ENCODE results near the gene ARHGAP15.
A peak's percentile ranks its signal among the peaks of the same experiment; 100 is the strongest.

Gene ARHGAP15

GRCh38 chr2:143264851-143265250 is 135.6 kb downstream of the ARHGAP15 start:
- no peak for TF ChIP-seq CTCF (IDR thresholded peaks at IDR 0.05; ENCODE audit: borderline replicate concordance, insufficient read depth, low read depth, low read length)
- H3K4me3 ChIP-seq (ENCODE audit: low read depth, low read length): no peak overlapping the region

DNA sequence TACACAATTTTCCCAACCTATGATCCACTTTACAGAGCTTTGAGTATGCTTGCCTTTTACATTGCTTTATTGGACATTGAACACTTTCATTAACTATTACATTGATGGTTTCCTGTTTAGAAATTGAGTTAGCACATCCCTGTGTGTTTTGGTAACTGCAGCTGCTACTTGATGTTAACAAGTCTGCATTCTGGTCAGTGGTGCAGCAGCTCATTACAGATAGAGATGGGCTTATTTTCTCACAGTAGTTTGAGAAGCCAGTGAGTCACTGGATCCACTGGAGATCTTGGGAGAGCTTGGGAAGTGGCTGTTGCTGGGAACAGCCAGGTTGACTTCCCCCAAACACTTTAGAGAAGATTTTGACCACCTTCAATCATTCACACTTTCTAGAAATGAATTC is 150.5 kb downstream of the ARHGAP15 start:
- TF ChIP-seq CTCF (IDR thresholded peaks at IDR 0.05; ENCODE audit: borderline replicate concordance, insufficient read depth, low read depth, low read length): no peak

DNA sequence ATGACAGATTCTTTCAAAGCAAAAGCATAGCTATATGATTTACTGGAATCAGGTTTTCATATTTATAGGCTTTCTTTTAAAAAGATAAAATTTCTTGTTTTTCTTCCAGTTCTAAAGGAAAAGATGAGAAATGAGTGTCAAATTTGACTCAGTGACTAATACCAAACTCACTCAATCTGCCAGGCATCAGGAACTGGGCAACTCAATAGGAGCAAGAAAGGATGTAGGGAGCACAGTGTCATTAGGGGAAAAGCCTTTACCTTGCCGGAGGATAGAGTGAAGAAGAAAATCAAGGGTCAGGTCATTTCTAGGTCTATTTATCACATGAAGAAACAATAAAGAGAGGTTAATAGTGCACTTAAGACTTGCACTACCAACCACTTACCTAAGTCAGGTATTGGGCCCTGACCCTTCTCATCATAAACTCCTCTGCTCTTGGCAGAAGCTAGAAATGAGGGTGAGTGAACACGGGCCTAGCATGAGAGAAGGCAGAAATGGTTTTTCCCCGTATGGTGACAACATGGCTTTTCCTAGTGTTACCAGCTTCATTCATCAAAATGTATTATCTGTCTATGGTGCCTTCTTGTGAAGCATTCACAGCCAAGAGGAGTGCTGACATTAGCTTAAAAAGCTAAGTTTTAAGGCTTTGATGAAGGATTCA is 151.0 kb downstream of the ARHGAP15 start:
- no peak overlapping the region for H3K4me3 ChIP-seq (ENCODE audit: low read depth, low read length)
- TF ChIP-seq CTCF (IDR thresholded peaks at IDR 0.05; ENCODE audit: borderline replicate concordance, insufficient read depth, low read depth, low read length): no peak

More for the DNA sequence above, 150.5 kb downstream of the ARHGAP15 start:
- no peak overlapping the region for H3K4me3 ChIP-seq (ENCODE audit: low read depth, low read length)

DNA sequence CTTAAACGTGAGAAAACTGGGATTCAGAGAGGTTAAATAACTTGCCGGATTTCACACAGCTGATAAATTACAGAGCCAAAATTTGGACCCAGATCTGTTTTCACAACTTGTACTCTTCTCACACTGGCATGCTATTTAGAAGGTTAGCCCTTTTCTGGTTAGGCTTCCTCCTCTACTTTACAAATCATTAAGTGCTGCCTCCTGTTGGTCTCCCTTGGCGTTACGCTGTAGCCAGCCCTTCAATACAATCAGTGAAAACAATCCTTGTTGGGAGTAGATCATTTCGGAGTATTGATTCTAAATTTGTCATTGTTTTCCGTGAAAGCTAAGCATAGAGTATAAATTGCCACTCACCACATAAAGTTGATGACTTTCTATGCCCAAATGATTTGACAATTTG is 153.5 kb downstream of the ARHGAP15 start:
- H3K4me3 ChIP-seq (ENCODE audit: low read depth, low read length): no peak overlapping the region
- peak; percentile 52; the same call in 1 of the 2 replicates for TF ChIP-seq CTCF (IDR thresholded peaks at IDR 0.05; ENCODE audit: borderline replicate concordance, insufficient read depth, low read depth, low read length)

GRCh38 chr2:143284087-143284675 is 155.0 kb downstream of the ARHGAP15 start:
- peak; percentile 75; the same call in 1 of the 2 replicates for TF ChIP-seq CTCF (IDR thresholded peaks at IDR 0.05; ENCODE audit: borderline replicate concordance, insufficient read depth, low read depth, low read length)
- H3K4me3 ChIP-seq (ENCODE audit: low read depth, low read length): no peak overlapping the region

DNA sequence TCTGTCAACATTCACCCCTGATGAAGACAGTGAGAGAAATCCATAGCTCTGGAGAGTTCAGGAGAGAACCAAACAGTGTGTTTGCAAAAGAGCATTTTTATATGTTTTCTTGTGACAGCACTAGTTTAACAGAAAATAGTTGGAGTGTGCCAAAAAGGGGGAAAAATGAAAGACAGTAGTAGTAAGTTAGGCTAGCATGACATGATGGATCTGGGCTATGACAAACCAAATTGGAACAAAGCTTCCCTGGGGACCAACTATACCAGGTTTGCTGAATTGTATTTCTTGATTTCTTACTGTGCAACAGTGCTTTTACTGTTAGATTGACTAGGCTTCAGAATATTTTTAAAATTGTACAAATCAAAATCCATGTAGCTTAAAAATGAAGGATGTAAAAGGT is 159.8 kb downstream of the ARHGAP15 start:
- no peak overlapping the region for H3K4me3 ChIP-seq (ENCODE audit: low read depth, low read length)
- no peak for TF ChIP-seq CTCF (IDR thresholded peaks at IDR 0.05; ENCODE audit: borderline replicate concordance, insufficient read depth, low read depth, low read length)

- TF ChIP-seq CTCF (IDR thresholded peaks at IDR 0.05; ENCODE audit: borderline replicate concordance, insufficient read depth, low read depth, low read length): no peak
- no peak overlapping the region for H3K4me3 ChIP-seq (ENCODE audit: low read depth, low read length)
These were observed 161.0 kb downstream of the ARHGAP15 start for GRCh38 chr2:143290221-143290620.

Data from GM12875 (cell line).